HG02571 (cell line): ENCODE measurements around the gene IRF1.
"Not testable (repeated sequence)": the region's sequence is repeated elsewhere in the genome, so short reads cannot be mapped to it uniquely, and the experiment has no call there.

Source experiments
- ATAC-seq: cut with Tn5 transposase; IDR thresholded peaks from one replicate; pipeline ENCODE4 v1.9.1; 2021; ENCODE audit warnings: mild to moderate bottlenecking, moderate library complexity; ENCODE audit not compliant: unreplicated experiment

The IRF1 gene

GRCh38 chr5:132444841-132445639, 45.5 kb downstream of the IRF1 start:
- no peak for ATAC-seq

- ATAC-seq: no peak
Observed at GRCh38 chr5:132444061-132444460, 46.5 kb downstream of the IRF1 start.

- ATAC-seq: no peak
Observed at GRCh38 chr5:132439521-132440089, 51.0 kb downstream of the IRF1 start.

GRCh38 chr5:132438917-132439316, 51.7 kb downstream of the IRF1 start:
- no peak for ATAC-seq

GRCh38 chr5:132438267-132438645, 52.3 kb downstream of the IRF1 start:
- ATAC-seq: not testable (repeated sequence)

- ATAC-seq: peak; percentile 73
Observed at GRCh38 chr5:132437604-132438266, 52.8 kb downstream of the IRF1 start.

GRCh38 chr5:132436936-132437335, 53.6 kb downstream of the IRF1 start:
- ATAC-seq: no peak

GRCh38 chr5:132435886-132436285, 54.7 kb downstream of the IRF1 start:
- ATAC-seq: no peak

GRCh38 chr5:132435447-132435846, 55.1 kb downstream of the IRF1 start:
- ATAC-seq: no peak

- ATAC-seq: no peak
Observed at GRCh38 chr5:132434416-132435286, 55.9 kb downstream of the IRF1 start.

GRCh38 chr5:132433141-132433540, 57.4 kb downstream of the IRF1 start:
- no peak for ATAC-seq

GRCh38 chr5:132431632-132432031, 58.9 kb downstream of the IRF1 start:
- ATAC-seq: no peak
